Activated CD4-positive, alpha-beta memory T cell treated with anti-CD3 and anti-CD28 coated beads for 36 hours (primary cell): ENCODE measurements around the gene NAV2. TPM values are rescaled to one million over a fixed set of nuclear protein-coding genes. Genes with fewer than 3 reads are reported as not detected.

ENCODE experiments used
- CTCF ChIA-PET: fragments of 350-600 bp; sonication (Branson Sonifier 250); formaldehyde crosslinking; loops from one replicate; lab custom pipeline; 2021; ENCODE audit warnings: antibody characterized with exemption, inconsistent platforms; lab: Charles Lee
- POLR2A ChIA-PET: fragments of 350-600 bp; sonication (Branson Sonifier 250); formaldehyde crosslinking; loops from one replicate; lab custom pipeline; 2021; ENCODE audit warnings: antibody characterized with exemption; lab: Charles Lee
- DNase-seq: peaks from one replicate; pipeline ENCODE4 v3.0.0-alpha.2; 2020
- H3K27ac Mint-ChIP-seq: one replicate; pipeline ENCODE4 v1.8.0; 2021; ENCODE audit warnings: mixed read lengths
- H3K27me3 Mint-ChIP-seq: one replicate; pipeline ENCODE4 v1.8.0; 2021; ENCODE audit warnings: mixed read lengths
- H3K36me3 Mint-ChIP-seq: one replicate; pipeline ENCODE4 v1.8.0; 2021; ENCODE audit warnings: mixed read lengths
- H3K4me1 Mint-ChIP-seq: one replicate; pipeline ENCODE4 v1.8.0; 2021; ENCODE audit warnings: low read depth, mixed read lengths
- H3K4me3 Mint-ChIP-seq: one replicate; pipeline ENCODE4 v1.8.0; 2021; ENCODE audit warnings: mild to moderate bottlenecking, mixed read lengths
- H3K9me3 Mint-ChIP-seq: one replicate; pipeline ENCODE4 v1.8.0; 2021; ENCODE audit warnings: mixed read lengths
- intact Hi-C: fragments of 100-400 bp; cut with micrococcal nuclease; formaldehyde crosslinking; loops from one replicate; pipeline ENCODE4 v1.15.1; 2023
- total RNA-seq, 2 experiments: library from RNA; stranded (reverse); gene quantifications; one replicate each; pipeline ENCODE4 v1.2.3, GENCODE V29; 2021

NAV2 gene
- total RNA-seq, 2 experiments from 2014 or later = 0.75 to 0.86 TPM

GRCh38 chr11:19951558-19952115 lies 239.0 kb downstream of the NAV2 start:
- ChIA-PET CTCF (interaction anchor here (0.7 to 5.9 kb wide), 18 partner anchors 10 to 181 kb away, joined by 3 to 76 read pairs (median 4); no protein-coding TSS in a partner anchor), POLR2A (no interaction called here)
- Mint-ChIP-seq H3K9me3 (no peaks in the 10 kb centered on the region), H3K36me3 (no peaks in the 10 kb centered on the region), H3K4me3 (peak overlapping the region; percentile 24), H3K27me3 (peaks cover 12% of the 10 kb centered on the region), H3K27ac (no peak overlapping the region), H3K4me1 (peaks cover 13% of the 10 kb centered on the region)
- intact Hi-C loops = loop anchor here (1.0 to 10.0 kb wide), 3 partner anchors 160 to 403 kb away; no protein-coding TSS in a partner anchor
- DNase-seq = no peak

- H3K36me3 Mint-ChIP-seq = no peaks in the 10 kb centered on the region
- H3K4me1 Mint-ChIP-seq = peaks cover 13% of the 10 kb centered on the region
- no peaks in the 10 kb centered on the region for H3K9me3 Mint-ChIP-seq
- H3K27ac Mint-ChIP-seq = no peak overlapping the region
- no peak for DNase-seq
- H3K4me3 Mint-ChIP-seq = no peak overlapping the region
- H3K27me3 Mint-ChIP-seq = peaks cover 12% of the 10 kb centered on the region
- POLR2A ChIA-PET = no interaction called here
- CTCF ChIA-PET = interaction anchor here (0.7 to 5.9 kb wide), 18 partner anchors 9 to 180 kb away, joined by 3 to 76 read pairs (median 4); no protein-coding TSS in a partner anchor
- intact Hi-C loops = loop anchor here (10.0 kb wide), 1 partner anchor 403 kb away; no protein-coding TSS in a partner anchor
Observed at GRCh38 chr11:19952116-19952605, 239.5 kb downstream of the NAV2 start.

- H3K4me1 Mint-ChIP-seq = peaks cover 13% of the 10 kb centered on the region
Observed at GRCh38 chr11:19952911-19953310, 240.3 kb downstream of the NAV2 start.

GRCh38 chr11:19953336-19953735 lies 240.7 kb downstream of the NAV2 start:
- POLR2A ChIA-PET = no interaction called here
- CTCF ChIA-PET = interaction anchor here (0.9 to 5.9 kb wide), 4 partner anchors 11 to 179 kb away, joined by 3 to 76 read pairs (median 32); no protein-coding TSS in a partner anchor
- Mint-ChIP-seq H3K9me3 (no peaks in the 10 kb centered on the region), H3K4me3 (no peak overlapping the region), H3K27me3 (peaks cover 12% of the 10 kb centered on the region), H3K27ac (no peak overlapping the region), H3K36me3 (no peaks in the 10 kb centered on the region), H3K4me1 (peaks cover 13% of the 10 kb centered on the region)
- intact Hi-C loops = loop anchor here (10.0 kb wide), 1 partner anchor 401 kb away; no protein-coding TSS in a partner anchor
- DNase-seq = no peak

More at GRCh38 chr11:19952911-19953310, 240.3 kb downstream of the NAV2 start:
- CTCF ChIA-PET = interaction anchor here (1.2 to 5.9 kb wide), 10 partner anchors 11 to 180 kb away, joined by 3 to 76 read pairs (median 12); no protein-coding TSS in a partner anchor
- POLR2A ChIA-PET = no interaction called here
- DNase-seq = no peak
- H3K4me3 Mint-ChIP-seq = no peak overlapping the region
- no peaks in the 10 kb centered on the region for H3K36me3 Mint-ChIP-seq
- no peak overlapping the region for H3K27ac Mint-ChIP-seq
- peaks cover 12% of the 10 kb centered on the region for H3K27me3 Mint-ChIP-seq
- intact Hi-C loops = loop anchor here (10.0 kb wide), 1 partner anchor 402 kb away; no protein-coding TSS in a partner anchor
- no peaks in the 10 kb centered on the region for H3K9me3 Mint-ChIP-seq

- Mint-ChIP-seq H3K4me1 (peaks cover 13% of the 10 kb centered on the region), H3K4me3 (no peak overlapping the region), H3K9me3 (no peaks in the 10 kb centered on the region), H3K27me3 (peaks cover 12% of the 10 kb centered on the region), H3K36me3 (no peaks in the 10 kb centered on the region), H3K27ac (no peak overlapping the region)
- POLR2A ChIA-PET = no interaction called here
- intact Hi-C loops = loop anchor here (10.0 kb wide), 1 partner anchor 401 kb away; no protein-coding TSS in a partner anchor
- no peak for DNase-seq
- CTCF ChIA-PET = interaction anchor here (0.9 to 5.9 kb wide), 3 partner anchors 10 to 160 kb away, joined by 3 to 76 read pairs (median 26); no protein-coding TSS in a partner anchor
Observed at GRCh38 chr11:19953909-19954308, 241.3 kb downstream of the NAV2 start.

- ChIA-PET POLR2A (no interaction called here), CTCF (interaction anchor here (1.4 kb wide), 1 partner anchor 16 kb away, joined by 3 read pairs; no protein-coding TSS in a partner anchor)
- no peak for DNase-seq
- Mint-ChIP-seq H3K4me3 (no peak overlapping the region), H3K36me3 (no peaks in the 10 kb centered on the region), H3K27me3 (peaks cover 12% of the 10 kb centered on the region), H3K27ac (no peak overlapping the region), H3K4me1 (peaks cover 13% of the 10 kb centered on the region), H3K9me3 (no peaks in the 10 kb centered on the region)
- intact Hi-C loops = loop anchor here (10.0 kb wide), 1 partner anchor 400 kb away; no protein-coding TSS in a partner anchor
Observed at GRCh38 chr11:19954899-19955298, 242.3 kb downstream of the NAV2 start.

- Mint-ChIP-seq H3K4me1 (peaks cover 13% of the 10 kb centered on the region), H3K27me3 (peaks cover 12% of the 10 kb centered on the region), H3K9me3 (no peaks in the 10 kb centered on the region), H3K27ac (no peak overlapping the region), H3K4me3 (no peak overlapping the region), H3K36me3 (no peaks in the 10 kb centered on the region)
- CTCF ChIA-PET = interaction anchor here (1.4 kb wide), 2 partner anchors 17 to 156 kb away, joined by 3 read pairs; no protein-coding TSS in a partner anchor
- intact Hi-C loops = loop anchor here (10.0 kb wide), 1 partner anchor 399 kb away; no protein-coding TSS in a partner anchor
- no peak for DNase-seq
- POLR2A ChIA-PET = interaction anchor here (0.7 kb wide), 1 partner anchor 20 kb away, joined by 4 read pairs; no protein-coding TSS in a partner anchor
Observed at GRCh38 chr11:19955660-19956059, 243.0 kb downstream of the NAV2 start.

GRCh38 chr11:19956228-19956627 lies 243.6 kb downstream of the NAV2 start:
- DNase-seq = no peak
- ChIA-PET POLR2A (no interaction called here), CTCF (interaction anchor here (1.4 kb wide), 2 partner anchors 17 to 155 kb away, joined by 3 read pairs; no protein-coding TSS in a partner anchor)
- no peaks in the 10 kb centered on the region for H3K9me3 Mint-ChIP-seq
- H3K4me1 Mint-ChIP-seq = peaks cover 12% of the 10 kb centered on the region
- H3K27ac Mint-ChIP-seq = no peak overlapping the region
- no peaks in the 10 kb centered on the region for H3K36me3 Mint-ChIP-seq
- no peak overlapping the region for H3K4me3 Mint-ChIP-seq
- intact Hi-C loops = loop anchor here (10.0 kb wide), 1 partner anchor 399 kb away; no protein-coding TSS in a partner anchor
- H3K27me3 Mint-ChIP-seq = peaks cover 12% of the 10 kb centered on the region

- H3K27ac Mint-ChIP-seq = no peak overlapping the region
- CTCF ChIA-PET = interaction anchor here (1.4 kb wide), 1 partner anchor 154 kb away, joined by 3 read pairs; no protein-coding TSS in a partner anchor
Observed at GRCh38 chr11:19957294-19957943, 244.8 kb downstream of the NAV2 start.

GRCh38 chr11:19958204-19958603 lies 245.6 kb downstream of the NAV2 start:
- ChIA-PET POLR2A (no interaction called here), CTCF (no interaction called here)
- H3K27ac Mint-ChIP-seq = no peak overlapping the region
- intact Hi-C loops = loop anchor here (10.0 kb wide), 1 partner anchor 397 kb away; no protein-coding TSS in a partner anchor
- no peak for DNase-seq
- peaks cover 5% of the 10 kb centered on the region for H3K27me3 Mint-ChIP-seq
- no peaks in the 10 kb centered on the region for H3K9me3 Mint-ChIP-seq
- no peak overlapping the region for H3K4me3 Mint-ChIP-seq
- no peaks in the 10 kb centered on the region for H3K36me3 Mint-ChIP-seq
- H3K4me1 Mint-ChIP-seq = peaks cover 6% of the 10 kb centered on the region

More at GRCh38 chr11:19957294-19957943, 244.8 kb downstream of the NAV2 start:
- H3K9me3 Mint-ChIP-seq = no peaks in the 10 kb centered on the region
- POLR2A ChIA-PET = no interaction called here
- intact Hi-C loops = loop anchor here (10.0 kb wide), 1 partner anchor 397 kb away; no protein-coding TSS in a partner anchor
- H3K36me3 Mint-ChIP-seq = no peaks in the 10 kb centered on the region
- no peak for DNase-seq
- H3K4me1 Mint-ChIP-seq = peaks cover 5% of the 10 kb centered on the region
- H3K27me3 Mint-ChIP-seq = peaks cover 10% of the 10 kb centered on the region
- no peak overlapping the region for H3K4me3 Mint-ChIP-seq

- no peak for DNase-seq
- Mint-ChIP-seq H3K27me3 (peaks cover 1% of the 10 kb centered on the region), H3K9me3 (no peaks in the 10 kb centered on the region), H3K36me3 (no peaks in the 10 kb centered on the region), H3K27ac (no peak overlapping the region), H3K4me1 (peaks cover 12% of the 10 kb centered on the region), H3K4me3 (no peak overlapping the region)
- ChIA-PET CTCF (no interaction called here), POLR2A (no interaction called here)
- intact Hi-C loops = loop anchor here (10.0 kb wide), 1 partner anchor 396 kb away; no protein-coding TSS in a partner anchor
Observed at GRCh38 chr11:19959210-19959609, 246.6 kb downstream of the NAV2 start.
